AG20443 (cell line): ENCODE results near the gene DNMBP.
"Not testable (repeated sequence)": the region's sequence is repeated elsewhere in the genome, so short reads cannot be mapped to it uniquely, and the experiment has no call there.

ENCODE experiments used
- DNase-seq: peaks from one replicate; pipeline ENCODE4 v3.0.0; 2012; ENCODE audit warnings: low spot score, mixed read lengths

The DNMBP gene

GRCh38 chr10:99917963-99918825 lies 91.6 kb downstream of the DNMBP start:
- peak; percentile 75 for DNase-seq

- DNase-seq: no peak
Observed at GRCh38 chr10:99916776-99917175, 93.0 kb downstream of the DNMBP start.

- no peak for DNase-seq
Observed at GRCh38 chr10:99915414-99915813, 94.3 kb downstream of the DNMBP start.

GRCh38 chr10:99914236-99914635 lies 95.5 kb downstream of the DNMBP start:
- no peak for DNase-seq

GRCh38 chr10:99913831-99914235 lies 95.9 kb downstream of the DNMBP start:
- no peak for DNase-seq

- no peak for DNase-seq
Observed at GRCh38 chr10:99912041-99912440, 97.7 kb downstream of the DNMBP start.

- no peak for DNase-seq
Observed at GRCh38 chr10:99908512-99908911, 101.2 kb downstream of the DNMBP start.

- peak; percentile 36 for DNase-seq
Observed at GRCh38 chr10:99906470-99906869, 103.3 kb downstream of the DNMBP start.

GRCh38 chr10:99905971-99906370 lies 103.8 kb downstream of the DNMBP start:
- DNase-seq: no peak

- DNase-seq: no peak
Observed at GRCh38 chr10:99895867-99896266, 113.9 kb downstream of the DNMBP start.

GRCh38 chr10:99895066-99895465 lies 114.7 kb downstream of the DNMBP start:
- DNase-seq: not testable (repeated sequence)

GRCh38 chr10:99894613-99895012 lies 115.1 kb downstream of the DNMBP start:
- no peak for DNase-seq

GRCh38 chr10:99888622-99889021 lies 121.1 kb downstream of the DNMBP start:
- DNase-seq: peak; percentile 54

- no peak for DNase-seq
Observed at GRCh38 chr10:99883523-99883922, 126.2 kb downstream of the DNMBP start.

GRCh38 chr10:99881371-99881770 lies 128.4 kb downstream of the DNMBP start:
- no peak for DNase-seq

GRCh38 chr10:99880080-99880835 lies 129.5 kb downstream of the DNMBP start:
- DNase-seq: no peak

- DNase-seq: no peak
Observed at GRCh38 chr10:99875473-99875872, 134.3 kb downstream of the DNMBP start.

- no peak for DNase-seq
Observed at GRCh38 chr10:99874341-99875085, 135.2 kb downstream of the DNMBP start.

- no peak for DNase-seq
Observed at GRCh38 chr10:99873846-99874245, 135.9 kb downstream of the DNMBP start.

- no peak for DNase-seq
Observed at GRCh38 chr10:99872367-99873162, 137.2 kb downstream of the DNMBP start.

GRCh38 chr10:99870123-99870730 lies 139.5 kb downstream of the DNMBP start:
- no peak for DNase-seq
